Neural cell (in vitro differentiated cells): ENCODE data around the gene MRPL57.

ENCODE experiments used
- EP300 ChIP-seq: fragments of 450-650 bp; conservative IDR thresholded peaks from 2 replicates; pipeline ENCODE4 v1.6.1; 2014; ENCODE audit warnings: antibody characterized with exemption, mild to moderate bottlenecking, moderate library complexity; ENCODE audit not compliant: poor library complexity, severe bottlenecking
- EZH2 ChIP-seq: fragments of 200-600, 300-800 bp; shearing (Covaris generic), sonication (generic); IDR thresholded peaks from 2 replicates; pipeline ENCODE4 v1.6.1; 2014; ENCODE audit warnings: antibody characterized with exemption, low read length, borderline replicate concordance, mild to moderate bottlenecking; ENCODE audit not compliant: insufficient read depth, poor library complexity, severe bottlenecking
- MXI1 ChIP-seq: fragments of 450-650 bp; conservative IDR thresholded peaks from 2 replicates; pipeline ENCODE4 v1.6.1; 2014; ENCODE audit warnings: antibody characterized with exemption, mild to moderate bottlenecking; ENCODE audit not compliant: poor library complexity, severe bottlenecking
- POLR2AphosphoS5 ChIP-seq: IDR thresholded peaks from 2 replicates; pipeline ENCODE4 v1.6.1; 2012
- REST ChIP-seq: IDR thresholded peaks from 2 replicates; pipeline ENCODE4 v1.6.1; 2012; ENCODE audit warnings: borderline replicate concordance
- SMC3 ChIP-seq: fragments of 450-650 bp; conservative IDR thresholded peaks from 2 replicates; pipeline ENCODE4 v1.6.1; 2014; ENCODE audit warnings: antibody characterized with exemption, mild to moderate bottlenecking, moderate library complexity; ENCODE audit not compliant: poor library complexity
- TAF1 ChIP-seq: IDR thresholded peaks from 2 replicates; pipeline ENCODE4 v1.6.1; 2012; ENCODE audit warnings: low read depth
- TF ChIP-seq, protein P1 (sequence below): fragments of 450-650 bp; IDR thresholded peaks from 2 replicates; pipeline ENCODE4 v1.5.1; 2014; ENCODE audit warnings: antibody characterized with exemption, mild to moderate bottlenecking, moderate library complexity; ENCODE audit not compliant: poor library complexity, severe bottlenecking

- TF ChIP-seq EP300 (no peak), REST (no peak), POLR2AphosphoS5 (no peak), EZH2 (no peak), MXI1 (no peak), SMC3 (no peak), TAF1 (no peak)
- TF ChIP-seq, protein P1, sequence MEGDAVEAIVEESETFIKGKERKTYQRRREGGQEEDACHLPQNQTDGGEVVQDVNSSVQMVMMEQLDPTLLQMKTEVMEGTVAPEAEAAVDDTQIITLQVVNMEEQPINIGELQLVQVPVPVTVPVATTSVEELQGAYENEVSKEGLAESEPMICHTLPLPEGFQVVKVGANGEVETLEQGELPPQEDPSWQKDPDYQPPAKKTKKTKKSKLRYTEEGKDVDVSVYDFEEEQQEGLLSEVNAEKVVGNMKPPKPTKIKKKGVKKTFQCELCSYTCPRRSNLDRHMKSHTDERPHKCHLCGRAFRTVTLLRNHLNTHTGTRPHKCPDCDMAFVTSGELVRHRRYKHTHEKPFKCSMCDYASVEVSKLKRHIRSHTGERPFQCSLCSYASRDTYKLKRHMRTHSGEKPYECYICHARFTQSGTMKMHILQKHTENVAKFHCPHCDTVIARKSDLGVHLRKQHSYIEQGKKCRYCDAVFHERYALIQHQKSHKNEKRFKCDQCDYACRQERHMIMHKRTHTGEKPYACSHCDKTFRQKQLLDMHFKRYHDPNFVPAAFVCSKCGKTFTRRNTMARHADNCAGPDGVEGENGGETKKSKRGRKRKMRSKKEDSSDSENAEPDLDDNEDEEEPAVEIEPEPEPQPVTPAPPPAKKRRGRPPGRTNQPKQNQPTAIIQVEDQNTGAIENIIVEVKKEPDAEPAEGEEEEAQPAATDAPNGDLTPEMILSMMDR: no peak
These were observed 43.4 kb upstream of the MRPL57 start for GRCh38 chr13:21133077-21133476.
